Measurements from ENCODE around the gene TSPEAR. TPM values are rescaled to one million over a fixed set of nuclear protein-coding genes. Genes with fewer than 3 reads are reported as not detected.
A peak's percentile ranks its signal among the peaks of the same experiment; 100 is the strongest.

The TSPEAR gene
- total and polyA plus RNA-seq, 7 experiments from 2014 or later: 0.07 TPM; not detected in 6

DNA sequence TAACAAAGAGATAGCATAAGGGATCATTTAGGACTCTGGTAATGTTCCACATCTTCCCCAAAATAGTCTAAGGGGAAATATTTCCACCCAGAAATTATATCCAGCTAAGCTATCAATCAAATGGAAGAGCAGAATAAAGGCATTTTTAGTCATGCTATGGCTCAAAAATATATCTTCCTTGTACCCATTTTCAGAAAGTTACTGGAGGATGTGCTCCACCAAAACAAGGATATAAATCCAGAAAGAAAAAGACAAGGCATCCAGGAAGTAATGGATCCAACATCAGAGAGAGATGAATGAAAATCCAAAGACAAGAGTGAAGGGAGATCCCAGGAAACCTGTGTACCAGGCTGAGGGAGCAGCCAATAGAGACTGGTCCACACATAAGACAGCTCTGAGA is 102.2 kb downstream of the TSPEAR start:
- Mint-ChIP-seq H3K9me3 (peaks cover 8 to 48% (median 20%) of the 10 kb centered on the region in 11 donors), H3K4me1 (peaks cover 0 to 11% (median 4%) of the 10 kb centered on the region in 7 donors), H3K27me3 (peaks cover 0 to 30% (median 6%) of the 10 kb centered on the region in 5 donors), H3K27ac (no peak overlapping the region), H3K36me3 (peaks cover 8 to 14% (median 9%) of the 10 kb centered on the region in 5 donors), H3K4me3 (no peak overlapping the region)
- DNase-seq (no peak), ATAC-seq (no peak)
- Histone ChIP-seq H3K4me1 (ENCODE audit: control insufficient read depth in 2 of 2, insufficient read depth in 2 of 2, low read length in 2 of 2) (no peaks in the 10 kb centered on the region), H3K27me3 (ENCODE audit: control insufficient read depth in 2 of 2, insufficient read depth in 2 of 2, low read length in 2 of 2) (no peaks in the 10 kb centered on the region), H3K9me3 (ENCODE audit: control insufficient read depth in 2 of 3, low read length in 3 of 3) (peaks cover 0 to 19% (median 0%) of the 10 kb centered on the region in 3 experiments), H3K36me3 (ENCODE audit: control insufficient read depth in 2 of 3, insufficient read depth in 3 of 3, low read length in 3 of 3) (no peaks in the 10 kb centered on the region), H3K4me3 (ENCODE audit: low read length) (no peak overlapping the region), H3K27ac (ENCODE audit: low read depth, low read length) (no peak overlapping the region)
- intact Hi-C loops (cut with micrococcal nuclease): no loop called here
- POLR2A ChIA-PET: no interaction called here
- CTCF ChIA-PET: no interaction called here

DNA sequence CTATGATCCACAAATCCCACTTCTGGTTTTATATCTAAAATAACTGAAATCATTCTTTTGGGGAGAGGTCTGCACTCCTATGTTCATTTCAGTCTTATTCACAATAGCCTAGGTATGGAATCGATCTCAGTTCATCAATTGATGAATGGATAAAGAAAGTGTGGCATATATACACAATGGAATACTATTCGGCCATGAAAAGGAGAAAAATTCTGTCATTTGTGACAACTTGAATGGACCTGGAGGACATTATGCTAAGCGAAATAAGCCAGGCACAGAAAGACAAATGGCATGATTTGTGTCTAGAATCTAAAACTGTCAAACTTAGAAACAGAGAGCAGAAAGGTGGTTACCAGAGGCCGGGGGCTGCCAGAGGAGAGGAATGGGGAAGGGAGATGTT is 104.9 kb downstream of the TSPEAR start:
- H3K27ac Mint-ChIP-seq: peak overlapping the region in 1 of 9 donors; percentile 21
- POLR2A ChIA-PET: no interaction called here
- H3K4me1 Mint-ChIP-seq: peaks cover 0 to 5% (median 0%) of the 10 kb centered on the region in 7 donors
- intact Hi-C loops (cut with micrococcal nuclease): no loop called here
- Histone ChIP-seq H3K4me3 (ENCODE audit: low read length) (no peak overlapping the region), H3K27me3 (ENCODE audit: control insufficient read depth in 2 of 2, insufficient read depth in 2 of 2, low read length in 2 of 2) (no peaks in the 10 kb centered on the region), H3K9me3 (ENCODE audit: control insufficient read depth in 2 of 3, low read length in 3 of 3) (peaks cover 0 to 15% (median 0%) of the 10 kb centered on the region in 3 experiments), H3K27ac (ENCODE audit: low read depth, low read length) (no peak overlapping the region), H3K36me3 (ENCODE audit: control insufficient read depth in 2 of 3, insufficient read depth in 3 of 3, low read length in 3 of 3) (no peaks in the 10 kb centered on the region), H3K4me1 (ENCODE audit: control insufficient read depth in 2 of 2, insufficient read depth in 2 of 2, low read length in 2 of 2) (no peaks in the 10 kb centered on the region)
- H3K27me3 Mint-ChIP-seq: peaks cover 0 to 37% (median 6%) of the 10 kb centered on the region in 5 donors
- H3K36me3 Mint-ChIP-seq: peaks cover 8 to 14% (median 9%) of the 10 kb centered on the region in 5 donors
- peaks cover 8 to 47% (median 20%) of the 10 kb centered on the region in 11 donors for H3K9me3 Mint-ChIP-seq
- CTCF ChIA-PET: no interaction called here
- ATAC-seq: no peak
- no peak overlapping the region for H3K4me3 Mint-ChIP-seq
- no peak for DNase-seq

DNA sequence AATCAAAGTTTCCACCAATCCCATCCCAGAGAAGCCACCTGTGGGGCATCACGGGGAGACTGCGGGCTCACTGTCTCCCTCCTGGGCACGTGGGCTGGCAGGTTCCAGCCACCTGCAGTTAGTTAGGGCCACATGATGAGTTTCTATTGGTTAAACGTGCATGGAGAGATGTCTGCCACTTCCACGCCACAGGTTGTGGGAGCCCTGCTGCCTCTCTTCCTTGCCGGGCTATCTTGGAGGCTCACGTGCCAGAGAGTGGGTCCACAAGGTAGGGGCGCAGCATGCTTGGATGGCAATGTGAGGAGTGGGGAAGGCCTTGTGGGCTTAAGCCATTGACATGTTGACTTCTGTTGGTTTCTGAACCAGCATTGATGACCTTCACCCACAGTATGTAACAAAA is 107.5 kb downstream of the TSPEAR start:
- H3K4me1 Mint-ChIP-seq: peaks cover 0 to 5% (median 0%) of the 10 kb centered on the region in 7 donors
- H3K27me3 ChIP-seq (ENCODE audit: control insufficient read depth in 2 of 2, insufficient read depth in 2 of 2, low read length in 2 of 2): no peaks in the 10 kb centered on the region
- DNase-seq (no peak), ATAC-seq (no peak)
- H3K27me3 Mint-ChIP-seq: peaks cover 0 to 33% (median 6%) of the 10 kb centered on the region in 5 donors
- no peak overlapping the region for H3K27ac Mint-ChIP-seq
- H3K27ac ChIP-seq (ENCODE audit: low read depth, low read length): no peak overlapping the region
- ChIA-PET CTCF (no interaction called here), POLR2A (no interaction called here)
- no peaks in the 10 kb centered on the region for H3K9me3 ChIP-seq (ENCODE audit: control insufficient read depth in 2 of 3, low read length in 3 of 3)
- peaks cover 0 to 3% (median 2%) of the 10 kb centered on the region in 5 donors for H3K36me3 Mint-ChIP-seq
- H3K9me3 Mint-ChIP-seq: peaks cover 0 to 27% (median 10%) of the 10 kb centered on the region in 11 donors
- H3K4me3 Mint-ChIP-seq: no peak overlapping the region
- no peaks in the 10 kb centered on the region for H3K36me3 ChIP-seq (ENCODE audit: control insufficient read depth in 2 of 3, insufficient read depth in 3 of 3, low read length in 3 of 3)
- no peak overlapping the region for H3K4me3 ChIP-seq (ENCODE audit: low read length)
- intact Hi-C loops (cut with micrococcal nuclease): no loop called here
- H3K4me1 ChIP-seq (ENCODE audit: control insufficient read depth in 2 of 2, insufficient read depth in 2 of 2, low read length in 2 of 2): no peaks in the 10 kb centered on the region

DNA sequence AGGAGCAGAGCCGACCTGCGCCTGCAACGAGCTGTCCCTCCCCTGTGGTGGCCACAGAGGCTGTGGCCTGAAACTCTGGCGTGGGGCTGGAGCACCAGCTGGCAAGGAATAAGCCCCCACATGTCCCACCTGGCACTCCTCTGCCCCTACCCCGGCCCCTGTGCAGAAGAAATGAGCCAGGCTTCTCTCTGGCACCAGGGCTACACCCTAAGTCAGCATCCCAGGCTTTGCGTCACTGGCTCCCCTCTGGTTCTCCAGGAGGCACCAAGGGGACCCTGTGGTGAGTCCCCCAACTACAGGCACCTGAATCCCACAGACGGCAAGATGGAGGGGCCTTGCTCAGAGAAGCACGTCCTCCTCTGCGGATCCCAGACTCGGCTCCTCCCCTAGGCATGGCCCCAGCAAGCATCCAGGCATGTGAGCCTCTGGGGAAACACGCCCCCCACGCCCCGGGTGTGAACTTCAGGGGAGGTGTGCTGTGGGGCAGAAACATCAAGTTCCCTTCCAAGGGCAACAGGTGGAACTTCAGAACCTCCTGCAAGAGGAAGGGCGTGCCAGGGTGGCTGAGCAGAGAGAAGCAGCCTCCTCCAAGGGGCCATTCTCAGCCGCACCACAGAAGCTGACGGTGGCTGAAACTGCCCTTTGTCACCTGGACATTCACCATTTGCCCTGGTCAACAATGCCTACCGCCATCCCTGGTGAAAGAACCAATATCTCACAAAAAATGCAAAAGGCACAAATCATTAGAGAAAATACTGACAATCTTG is 108.1 kb downstream of the TSPEAR start:
- ATAC-seq: no peak
- Histone ChIP-seq H3K4me1 (ENCODE audit: control insufficient read depth in 2 of 2, insufficient read depth in 2 of 2, low read length in 2 of 2) (no peaks in the 10 kb centered on the region), H3K9me3 (ENCODE audit: control insufficient read depth in 2 of 3, low read length in 3 of 3) (no peaks in the 10 kb centered on the region), H3K27ac (ENCODE audit: low read depth, low read length) (no peak overlapping the region), H3K4me3 (ENCODE audit: low read length) (no peak overlapping the region), H3K27me3 (ENCODE audit: control insufficient read depth in 2 of 2, insufficient read depth in 2 of 2, low read length in 2 of 2) (no peaks in the 10 kb centered on the region), H3K36me3 (ENCODE audit: control insufficient read depth in 2 of 3, insufficient read depth in 3 of 3, low read length in 3 of 3) (no peaks in the 10 kb centered on the region)
- H3K4me3 Mint-ChIP-seq: no peak overlapping the region
- intact Hi-C loops (cut with micrococcal nuclease): no loop called here
- no peak overlapping the region for H3K27ac Mint-ChIP-seq
- ChIA-PET POLR2A (no interaction called here), CTCF (no interaction called here)
- DNase-seq: no peak
- H3K27me3 Mint-ChIP-seq: peaks cover 0 to 33% (median 6%) of the 10 kb centered on the region in 5 donors
- peaks cover 0 to 5% (median 0%) of the 10 kb centered on the region in 7 donors for H3K4me1 Mint-ChIP-seq
- peaks cover 0 to 6% (median 0%) of the 10 kb centered on the region in 5 donors for H3K36me3 Mint-ChIP-seq
- peaks cover 2 to 30% (median 11%) of the 10 kb centered on the region in 11 donors for H3K9me3 Mint-ChIP-seq

DNA sequence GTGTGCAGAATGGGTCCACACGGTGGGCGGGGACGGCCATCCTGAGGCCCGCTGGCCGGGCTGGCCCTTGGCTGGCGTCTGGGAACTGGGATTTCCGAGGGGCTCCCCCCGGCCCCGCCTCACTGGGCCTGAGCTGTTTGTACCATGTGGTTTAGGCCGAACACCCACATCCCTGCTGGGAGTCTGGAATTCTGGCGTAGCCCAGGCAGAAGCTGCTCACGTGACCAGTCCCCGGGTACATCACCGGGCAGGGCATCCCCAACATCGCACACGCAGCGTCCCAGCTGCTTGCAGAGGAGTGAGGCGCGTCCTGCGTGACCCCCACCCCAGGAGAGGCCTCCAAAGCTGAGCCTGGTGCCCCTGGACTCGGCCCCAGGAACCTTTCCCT is 108.9 kb downstream of the TSPEAR start:
- CTCF ChIA-PET: no interaction called here
- Histone ChIP-seq H3K27me3 (ENCODE audit: control insufficient read depth in 2 of 2, insufficient read depth in 2 of 2, low read length in 2 of 2) (no peaks in the 10 kb centered on the region), H3K4me1 (ENCODE audit: control insufficient read depth in 2 of 2, insufficient read depth in 2 of 2, low read length in 2 of 2) (no peaks in the 10 kb centered on the region), H3K36me3 (ENCODE audit: control insufficient read depth in 2 of 3, insufficient read depth in 3 of 3, low read length in 3 of 3) (no peaks in the 10 kb centered on the region), H3K9me3 (ENCODE audit: control insufficient read depth in 2 of 3, low read length in 3 of 3) (no peaks in the 10 kb centered on the region), H3K27ac (ENCODE audit: low read depth, low read length) (no peak overlapping the region), H3K4me3 (ENCODE audit: low read length) (no peak overlapping the region)
- peaks cover 0 to 35% (median 6%) of the 10 kb centered on the region in 5 donors for H3K27me3 Mint-ChIP-seq
- peaks cover 2 to 30% (median 11%) of the 10 kb centered on the region in 11 donors for H3K9me3 Mint-ChIP-seq
- no peak for ATAC-seq
- H3K4me1 Mint-ChIP-seq: peaks cover 0 to 5% (median 0%) of the 10 kb centered on the region in 7 donors
- intact Hi-C loops (cut with micrococcal nuclease): no loop called here
- peaks cover 0 to 7% (median 0%) of the 10 kb centered on the region in 5 donors for H3K36me3 Mint-ChIP-seq
- no peak overlapping the region for H3K4me3 Mint-ChIP-seq
- DNase-seq: no peak
- POLR2A ChIA-PET: no interaction called here
- H3K27ac Mint-ChIP-seq: no peak overlapping the region

DNA sequence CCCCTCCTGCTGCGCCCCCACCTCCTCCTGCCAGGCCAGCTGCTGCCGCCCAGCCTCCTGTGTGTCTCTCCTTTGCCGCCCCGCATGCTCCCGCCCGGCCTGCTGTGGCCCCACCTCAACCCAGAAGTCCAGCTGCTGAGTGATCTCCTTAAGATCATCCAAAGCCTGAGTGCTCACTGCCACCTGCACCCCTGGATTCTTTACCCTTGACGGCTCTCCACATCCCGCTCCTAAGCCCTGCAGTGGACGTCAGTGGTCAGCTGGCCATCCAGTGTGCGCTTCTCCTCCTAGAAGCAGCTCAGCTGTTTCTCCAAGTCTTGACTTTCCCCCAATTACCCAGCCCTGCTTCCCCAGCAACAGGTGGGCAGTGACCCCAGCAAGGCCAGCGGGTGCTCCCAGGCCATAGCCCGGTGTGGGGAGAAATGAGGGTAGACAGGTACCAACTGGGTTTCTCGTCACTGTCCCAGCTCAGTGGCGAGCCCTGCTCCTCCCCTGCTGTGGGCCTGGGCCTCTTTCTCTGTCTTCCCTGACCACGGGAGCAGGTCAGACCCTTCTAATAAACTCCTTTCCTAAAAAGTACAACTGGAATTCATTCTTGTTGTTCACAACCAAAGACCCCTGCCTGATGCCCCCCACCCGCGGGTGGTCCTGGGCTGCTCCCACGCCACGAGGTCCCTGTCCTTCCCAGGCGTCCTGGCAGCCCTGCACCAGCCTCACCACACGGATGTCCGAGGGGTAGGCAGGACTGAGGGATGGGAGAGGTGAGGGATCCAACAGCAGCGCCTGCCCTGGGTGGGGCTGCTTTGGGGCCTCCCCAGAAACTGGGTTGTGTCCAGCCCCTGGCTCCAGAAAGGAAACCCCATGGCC is 109.5 kb downstream of the TSPEAR start:
- no peaks in the 10 kb centered on the region for H3K4me1 ChIP-seq (ENCODE audit: control insufficient read depth in 2 of 2, insufficient read depth in 2 of 2, low read length in 2 of 2)
- no peaks in the 10 kb centered on the region for H3K9me3 ChIP-seq (ENCODE audit: control insufficient read depth in 2 of 3, low read length in 3 of 3)
- no peak overlapping the region for H3K27ac ChIP-seq (ENCODE audit: low read depth, low read length)
- no peak overlapping the region for H3K4me3 Mint-ChIP-seq
- ATAC-seq (no peak), DNase-seq (no peak)
- H3K27ac Mint-ChIP-seq: no peak overlapping the region
- H3K9me3 Mint-ChIP-seq: peaks cover 2 to 30% (median 11%) of the 10 kb centered on the region in 11 donors
- ChIA-PET POLR2A (no interaction called here), CTCF (no interaction called here)
- peaks cover 0 to 5% (median 0%) of the 10 kb centered on the region in 7 donors for H3K4me1 Mint-ChIP-seq
- H3K27me3 ChIP-seq (ENCODE audit: control insufficient read depth in 2 of 2, insufficient read depth in 2 of 2, low read length in 2 of 2): no peaks in the 10 kb centered on the region
- intact Hi-C loops (cut with micrococcal nuclease): no loop called here
- H3K36me3 ChIP-seq (ENCODE audit: control insufficient read depth in 2 of 3, insufficient read depth in 3 of 3, low read length in 3 of 3): no peaks in the 10 kb centered on the region
- H3K4me3 ChIP-seq (ENCODE audit: low read length): no peak overlapping the region
- H3K27me3 Mint-ChIP-seq: peaks cover 0 to 32% (median 6%) of the 10 kb centered on the region in 5 donors
- H3K36me3 Mint-ChIP-seq: peaks cover 0 to 7% (median 0%) of the 10 kb centered on the region in 5 donors
